Psoas muscle (tissue), 8 donors: Measurements from ENCODE around the gene DDIT4. TPM values are rescaled to one million over a fixed set of nuclear protein-coding genes. Genes with fewer than 3 reads are reported as not detected.
A peak's percentile ranks its signal among the peaks of the same experiment; 100 is the strongest.

Experiments used
- ATAC-seq, 4 donors: fragments of 200-7000 bp; cut with Tn5 transposase; one replicate each; pipeline ENCODE4 v1.9.1; 2020; ENCODE audit warnings: moderate library complexity in 3 of 4, mild to moderate bottlenecking in 2 of 4
- DNase-seq, 2 donors: peaks; one replicate each; pipeline ENCODE4 v3.0.0-alpha.2; 2020
- H3K27ac ChIP-seq: fragments of 200-600 bp; one replicate; pipeline ENCODE4 v1.8.0; 2022
- H3K27me3 ChIP-seq, 3 donors: fragments of 200-600 bp in 1 of 3; one replicate each; pipeline versions ENCODE4 v1.6.1 to v1.8.0; 2013 to 2022; ENCODE audit warnings: low read length in 2 of 3, mild to moderate bottlenecking in 2 of 3, moderate library complexity in 1 of 3; ENCODE audit not compliant: insufficient read depth in 3 of 3
- H3K36me3 ChIP-seq, 2 donors: fragments of 200-600 bp in 1 of 2; one replicate each; pipeline versions ENCODE4 v1.6.1 to v1.8.0; 2013 to 2022; ENCODE audit warnings: low read depth in 1 of 2, mild to moderate bottlenecking in 1 of 2, moderate library complexity in 1 of 2; ENCODE audit not compliant: insufficient read depth in 1 of 2
- H3K4me1 ChIP-seq: fragments of 200-600 bp; one replicate; pipeline ENCODE4 v1.8.0; 2022
- H3K4me3 ChIP-seq: fragments of 200-600 bp; one replicate; pipeline ENCODE4 v1.8.0; 2022; ENCODE audit warnings: mild to moderate bottlenecking
- H3K9me3 ChIP-seq: fragments of 200-600 bp; one replicate; pipeline ENCODE4 v1.8.0; 2022
- CTCF ChIP-seq: fragments of 200-600 bp; IDR thresholded peaks from one replicate; pipeline ENCODE4 v1.8.0; 2022; ENCODE audit warnings: antibody characterized with exemption
- WGBS, 3 donors: extraction: QIAGEN DNeasy Blood & Tissue Kit; methylation state at CpG; one replicate each; pipeline versions ENCODE4 v1.1.6 to v1.1.7; 2013; 5-methylcytosine and 5-hydroxymethylcytosine counted together
- intact Hi-C, 2 donors: fragments of 100-400 bp; cut with DNase I; formaldehyde crosslinking; loops; one replicate each; pipeline versions ENCODE4 v1.11.0 to v1.14.2; 2022
- polyA plus RNA-seq, 3 donors: library from polyadenylated mRNA; stranded (reverse); fragments of 200-250 nt; gene quantifications; one replicate each; pipeline ENCODE4 v1.2.3, GENCODE V29; 2013
- total RNA-seq, 4 donors: library from RNA; stranded (reverse); fragmentation: NEBNext Ultra II Directional in 2 of 4; extraction: Animal tissue kit (Norgen Biotek cat#: 25700) in 2 of 4; gene quantifications; one replicate each; pipeline versions ENCODE4 v1.2.1 to v1.2.4, GENCODE V29; 2021 to 2023
- donor health status: healthy with polysubstance abuse.
- donor health status: DM: no; HTN: no; CAD: no; lungs with moderate emphysema.
- donor health status: Bipolar disorder and iron deficiency.
- donor health status: healthy.
- donor health status: DM: yes; HTN: yes; CAD: no.
- donor health status: DM: no; HTN: no; CAD: no.
- donor health status: DM: no; HTN: no; CAD: no.
- donor health status: DM: yes; HTN: yes; CAD: no.

Gene DDIT4
- total and polyA plus RNA-seq, 7 donors = 16.1 to 744 (median 114) TPM

GRCh38 chr10:72311667-72312066 is 37.9 kb downstream of the DDIT4 start:
- no peaks in the 10 kb centered on the region for H3K27me3 ChIP-seq
- peaks cover 65% of the 10 kb centered on the region for H3K4me1 ChIP-seq
- no peak for TF ChIP-seq CTCF
- intact Hi-C loops = loop anchor here in 1 of 2 donors (10.0 kb wide), 1 partner anchor 77 kb away; no protein-coding TSS in a partner anchor
- no peaks in the 10 kb centered on the region for H3K9me3 ChIP-seq
- no peaks in the 10 kb centered on the region for H3K36me3 ChIP-seq
- DNase-seq (peak in 1 of 2 donors; percentile 23), ATAC-seq (no peak)
- H3K27ac ChIP-seq = peak overlapping the region; percentile 5
- H3K4me3 ChIP-seq = no peak overlapping the region
- 43 to 76% (median 58%) methylated on average over 7 of the region's 7 CpGs for WGBS, 3 donors

- no peak for TF ChIP-seq CTCF
- WGBS, 3 donors = 93 to 95% (median 95%) methylated on average over 8 of the region's 8 CpGs
- H3K27ac ChIP-seq = no peak overlapping the region
- no peak for DNase-seq
- no peaks in the 10 kb centered on the region for H3K27me3 ChIP-seq
- H3K4me3 ChIP-seq = no peak overlapping the region
- peaks cover 62% of the 10 kb centered on the region for H3K4me1 ChIP-seq
- intact Hi-C loops = loop anchor here in 1 of 2 donors (10.0 kb wide), 1 partner anchor 78 kb away; no protein-coding TSS in a partner anchor
- no peaks in the 10 kb centered on the region for H3K9me3 ChIP-seq
- no peak for ATAC-seq
- no peaks in the 10 kb centered on the region for H3K36me3 ChIP-seq
These were observed 39.2 kb downstream of the DDIT4 start for GRCh38 chr10:72312865-72313391.

GRCh38 chr10:72314263-72314662 is 40.5 kb downstream of the DDIT4 start:
- H3K36me3 ChIP-seq = no peaks in the 10 kb centered on the region
- H3K9me3 ChIP-seq = no peaks in the 10 kb centered on the region
- peaks cover 54% of the 10 kb centered on the region for H3K4me1 ChIP-seq
- DNase-seq (no peak), ATAC-seq (no peak)
- WGBS, 3 donors = 95 to 99% (median 98%) methylated on average over 7 of the region's 7 CpGs
- H3K27ac ChIP-seq = no peak overlapping the region
- no peaks in the 10 kb centered on the region for H3K27me3 ChIP-seq
- no peak overlapping the region for H3K4me3 ChIP-seq
- no peak for TF ChIP-seq CTCF
- intact Hi-C loops = loop anchor here in 1 of 2 donors (10.0 kb wide), 1 partner anchor 79 kb away; no protein-coding TSS in a partner anchor

GRCh38 chr10:72315054-72315453 is 41.3 kb downstream of the DDIT4 start:
- H3K27me3 ChIP-seq = no peaks in the 10 kb centered on the region
- ATAC-seq = no peak
- TF ChIP-seq CTCF = no peak
- no peak overlapping the region for H3K4me3 ChIP-seq
- H3K4me1 ChIP-seq = peaks cover 49% of the 10 kb centered on the region
- no peaks in the 10 kb centered on the region for H3K36me3 ChIP-seq
- no peaks in the 10 kb centered on the region for H3K9me3 ChIP-seq
- H3K27ac ChIP-seq = peak overlapping the region; percentile 87
- WGBS, 3 donors = 25 to 36% (median 26%) methylated on average over 7 of the region's 7 CpGs
- intact Hi-C loops = loop anchor here (5.0 to 10.0 kb wide), 3 partner anchors 38 to 80 kb away; no protein-coding TSS in a partner anchor
- DNase-seq = no peak
